Fibroblast of mammary gland (primary cell): ENCODE results near the gene PNPLA6.

ENCODE experiments used
- DNase-seq: peaks from one replicate; pipeline ENCODE4 v3.0.0-alpha.2; 2010; ENCODE audit warnings: low read depth
- H3K4me3 ChIP-seq: 2 replicates; pipeline ENCODE4 v1.5.1; 2011; ENCODE audit warnings: low read depth, mild to moderate bottlenecking, low read length, moderate library complexity; ENCODE audit not compliant: control insufficient read depth
- TF ChIP-seq, protein P1 (sequence below): conservative IDR thresholded peaks from 2 replicates; pipeline ENCODE4 v1.5.1; 2011; ENCODE audit warnings: low read depth, low read length, inconsistent platforms; ENCODE audit not compliant: control insufficient read depth, insufficient read depth

Gene PNPLA6

DNA sequence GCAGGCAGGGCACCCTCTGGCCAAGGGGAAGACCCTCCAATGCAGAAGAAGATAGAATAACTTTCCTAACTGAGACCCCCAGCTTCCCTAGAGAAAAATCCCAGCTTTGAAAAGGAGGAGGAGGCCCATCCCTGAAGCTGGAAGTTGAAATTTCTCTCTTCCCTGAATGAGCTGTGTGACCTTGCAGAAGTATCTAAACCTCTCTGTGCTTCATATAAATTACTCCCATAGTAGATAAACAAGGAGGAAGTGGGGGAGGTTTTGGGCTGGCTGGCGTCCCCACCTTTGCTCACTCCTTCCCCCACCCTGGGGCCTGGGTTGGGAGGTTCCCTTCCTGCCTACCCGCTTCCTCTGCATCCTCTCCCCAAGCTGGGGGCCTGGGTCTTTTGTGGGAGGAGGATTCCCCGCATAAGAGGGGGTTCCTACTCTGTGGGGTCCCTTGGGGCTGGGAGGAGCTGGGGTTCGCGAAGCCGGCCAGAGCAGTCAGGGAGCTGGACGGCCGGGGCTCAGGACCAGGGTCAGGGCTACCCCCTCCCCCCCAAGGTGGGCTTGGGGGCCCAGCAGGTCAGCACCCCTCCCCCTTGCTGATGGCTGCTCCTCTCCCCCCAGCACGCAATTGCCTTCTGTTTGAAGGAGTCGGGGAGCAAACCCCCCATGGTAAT lies 71.8 kb downstream of the PNPLA6 start:
- TF ChIP-seq, protein P1, sequence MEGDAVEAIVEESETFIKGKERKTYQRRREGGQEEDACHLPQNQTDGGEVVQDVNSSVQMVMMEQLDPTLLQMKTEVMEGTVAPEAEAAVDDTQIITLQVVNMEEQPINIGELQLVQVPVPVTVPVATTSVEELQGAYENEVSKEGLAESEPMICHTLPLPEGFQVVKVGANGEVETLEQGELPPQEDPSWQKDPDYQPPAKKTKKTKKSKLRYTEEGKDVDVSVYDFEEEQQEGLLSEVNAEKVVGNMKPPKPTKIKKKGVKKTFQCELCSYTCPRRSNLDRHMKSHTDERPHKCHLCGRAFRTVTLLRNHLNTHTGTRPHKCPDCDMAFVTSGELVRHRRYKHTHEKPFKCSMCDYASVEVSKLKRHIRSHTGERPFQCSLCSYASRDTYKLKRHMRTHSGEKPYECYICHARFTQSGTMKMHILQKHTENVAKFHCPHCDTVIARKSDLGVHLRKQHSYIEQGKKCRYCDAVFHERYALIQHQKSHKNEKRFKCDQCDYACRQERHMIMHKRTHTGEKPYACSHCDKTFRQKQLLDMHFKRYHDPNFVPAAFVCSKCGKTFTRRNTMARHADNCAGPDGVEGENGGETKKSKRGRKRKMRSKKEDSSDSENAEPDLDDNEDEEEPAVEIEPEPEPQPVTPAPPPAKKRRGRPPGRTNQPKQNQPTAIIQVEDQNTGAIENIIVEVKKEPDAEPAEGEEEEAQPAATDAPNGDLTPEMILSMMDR, result no peak
- no peak for DNase-seq

DNA sequence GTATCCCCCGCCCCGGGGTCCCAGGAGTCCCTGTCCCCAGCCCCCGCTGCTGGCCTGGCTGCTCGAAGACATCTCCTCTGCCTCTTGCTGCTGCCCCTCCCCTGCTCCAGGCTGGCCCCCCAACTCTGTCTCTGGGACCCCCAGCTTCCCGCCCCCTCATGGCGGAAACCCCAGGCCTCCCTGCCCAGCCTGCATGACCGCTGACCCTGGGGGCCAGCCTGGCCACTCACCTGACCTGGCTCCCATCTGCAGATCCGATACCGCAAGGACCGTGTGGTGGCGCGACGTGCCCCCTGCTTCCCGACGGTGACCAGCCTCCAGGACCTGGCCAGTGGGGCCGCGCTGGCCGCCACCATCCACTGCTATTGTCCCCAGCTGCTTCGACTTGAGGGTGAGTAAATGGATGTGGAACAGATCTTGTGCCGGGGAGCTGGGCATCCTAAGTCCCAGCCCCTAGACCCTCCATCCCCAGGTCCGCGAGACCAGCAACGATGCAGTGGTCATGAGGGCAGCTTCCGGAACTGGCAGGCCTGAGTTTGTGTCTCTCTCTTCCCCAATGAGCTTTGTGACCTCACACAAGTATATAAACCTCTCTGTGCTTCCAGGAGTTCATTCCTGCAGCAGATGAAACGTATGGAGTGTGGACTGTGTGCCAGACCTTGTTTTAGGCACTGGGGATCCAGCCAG lies 72.5 kb downstream of the PNPLA6 start:
- TF ChIP-seq, protein P1, result no peak
- DNase-seq, result no peak
- no peak overlapping the region for H3K4me3 ChIP-seq

More for the DNA sequence above, 71.8 kb downstream of the PNPLA6 start:
- no peak overlapping the region for H3K4me3 ChIP-seq

DNA sequence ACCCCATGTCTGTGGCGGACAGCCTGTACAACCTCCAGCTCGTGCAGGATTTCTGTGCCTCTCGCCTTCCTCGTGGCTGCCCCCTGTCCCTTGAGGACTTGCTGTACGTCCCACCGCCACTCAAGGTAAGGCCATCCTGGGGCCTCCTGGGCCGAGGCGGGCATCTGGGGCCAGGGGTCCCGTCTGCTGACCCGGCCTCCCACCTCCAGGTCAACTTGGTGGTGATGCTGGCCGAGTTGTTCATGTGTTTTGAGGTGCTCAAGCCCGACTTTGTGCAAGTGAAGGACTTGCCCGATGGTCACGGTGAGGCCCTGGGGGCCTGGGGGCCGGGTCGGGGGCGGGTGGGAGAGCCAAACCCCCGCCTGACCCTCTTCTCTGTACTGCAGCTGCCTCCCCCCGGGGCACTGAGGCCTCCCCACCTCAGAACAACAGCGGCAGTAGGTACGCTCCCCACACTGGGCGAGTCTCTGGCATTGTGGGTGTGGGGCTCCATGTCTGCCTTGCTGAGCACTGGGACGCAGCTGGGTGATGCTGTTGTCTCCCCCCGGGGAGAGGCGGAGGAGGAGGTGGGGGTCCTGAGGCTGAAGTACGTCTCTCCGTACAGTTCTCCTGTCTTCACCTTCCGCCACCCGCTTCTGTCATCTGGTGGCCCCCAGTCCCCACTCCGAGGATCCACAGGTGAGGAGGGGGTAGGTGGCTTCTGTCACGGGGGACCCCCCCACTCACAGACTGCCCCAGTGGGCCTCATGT lies 75.1 kb downstream of the PNPLA6 start:
- TF ChIP-seq, protein P1, result no peak
- DNase-seq, result no peak
- no peak overlapping the region for H3K4me3 ChIP-seq
